SK-N-DZ (cell line): ENCODE data around the gene INTU. TPM values are rescaled to one million over a fixed set of nuclear protein-coding genes. Genes with fewer than 3 reads are reported as not detected.
"Not testable (repeated sequence)": the region's sequence is repeated elsewhere in the genome, so short reads cannot be mapped to it uniquely, and the experiment has no call there.

Source experiments
- DNase-seq: peaks from one replicate; pipeline ENCODE4 v3.0.0-alpha.2; 2015; ENCODE audit warnings: low spot score
- polyA plus RNA-seq, 2 experiments: library from polyadenylated mRNA; depleted of rRNA; stranded (reverse); fragments of >200 nt; gene quantifications; 2 replicates each; pipeline ENCODE4 v1.2.3, GENCODE V29; 2014

INTU gene
- 5.7 and 9.0 TPM in 2 replicates for polyA plus RNA-seq (2014; cell fraction: cytosol; rRNA removed)
- 27.4 and 27.7 TPM in 2 replicates for polyA plus RNA-seq (2014; cell fraction: nucleus; rRNA removed)

- peak; percentile 91 for DNase-seq
Measured at GRCh38 chr4:127632420-127633403, at the start of gene INTU. TSS of gene INTU (plus strand) at chr4:127632957. CDS start at chr4:127633035, 78 bp downstream.

GRCh38 chr4:127586496-127586895 is 46.3 kb upstream of the INTU start:
- DNase-seq: not testable (repeated sequence)

- DNase-seq: peak; percentile 72
Measured at GRCh38 chr4:127586922-127587571, 45.7 kb upstream of the INTU start.

GRCh38 chr4:127589153-127589552 is 43.6 kb upstream of the INTU start:
- not testable (repeated sequence) for DNase-seq

GRCh38 chr4:127598656-127599055 is 34.1 kb upstream of the INTU start:
- no peak for DNase-seq

- DNase-seq: no peak
Measured at GRCh38 chr4:127601029-127601428, 31.7 kb upstream of the INTU start.

- DNase-seq: peak; percentile 25
Measured at GRCh38 chr4:127604949-127605709, 27.6 kb upstream of the INTU start.

- DNase-seq: no peak
Measured at GRCh38 chr4:127606823-127607222, 25.9 kb upstream of the INTU start.

- DNase-seq: no peak
Measured at GRCh38 chr4:127609484-127609883, 23.3 kb upstream of the INTU start.

- no peak for DNase-seq
Measured at GRCh38 chr4:127610488-127610887, 22.3 kb upstream of the INTU start.

GRCh38 chr4:127616898-127617297 is 15.9 kb upstream of the INTU start:
- DNase-seq: peak; percentile 77

GRCh38 chr4:127618427-127618826 is 14.3 kb upstream of the INTU start:
- no peak for DNase-seq

GRCh38 chr4:127622621-127622920 is 10.2 kb upstream of the INTU start:
- DNase-seq: no peak

- peak; percentile 74 for DNase-seq
Measured at GRCh38 chr4:127622921-127623796, 9.6 kb upstream of the INTU start.

- no peak for DNase-seq
Measured at GRCh38 chr4:127623797-127624083, 9.0 kb upstream of the INTU start.

GRCh38 chr4:127624173-127624572 is 8.6 kb upstream of the INTU start:
- DNase-seq: no peak

- no peak for DNase-seq
Measured at GRCh38 chr4:127629371-127629770, 3.4 kb upstream of the INTU start.

GRCh38 chr4:127630152-127630551 is 2.6 kb upstream of the INTU start:
- DNase-seq: no peak

GRCh38 chr4:127631420-127631819 is 1.3 kb upstream of the INTU start:
- no peak for DNase-seq

- DNase-seq: no peak
Measured at GRCh38 chr4:127634181-127634580, 1.4 kb downstream of the INTU start.

- DNase-seq: no peak
Measured at GRCh38 chr4:127641524-127641923, 8.8 kb downstream of the INTU start.
